Stimulated activated CD4-positive, alpha-beta T cell treated with anti-CD3 and anti-CD28 coated beads, TNF-alpha, amount 100 ng/mL, for 24 hours (primary cell): Measurements from ENCODE around the gene CYP26B1.

ENCODE experiments used
- DNase-seq, 3 experiments: peaks; one replicate each; pipeline ENCODE4 v3.0.0-alpha.2; 2020; ENCODE audit warnings: low read depth in 3 of 3

The CYP26B1 gene

GRCh38 chr2:72147303-72147971 lies at the start of gene CYP26B1:
Gene CYP26B1 (minus strand): TSS chr2:72147862. CDS start chr2:72147834, 28 bp downstream.
- no peak for DNase-seq

- no peak for DNase-seq
These were observed 46.1 kb upstream of the CYP26B1 start for GRCh38 chr2:72193723-72194122.

DNA sequence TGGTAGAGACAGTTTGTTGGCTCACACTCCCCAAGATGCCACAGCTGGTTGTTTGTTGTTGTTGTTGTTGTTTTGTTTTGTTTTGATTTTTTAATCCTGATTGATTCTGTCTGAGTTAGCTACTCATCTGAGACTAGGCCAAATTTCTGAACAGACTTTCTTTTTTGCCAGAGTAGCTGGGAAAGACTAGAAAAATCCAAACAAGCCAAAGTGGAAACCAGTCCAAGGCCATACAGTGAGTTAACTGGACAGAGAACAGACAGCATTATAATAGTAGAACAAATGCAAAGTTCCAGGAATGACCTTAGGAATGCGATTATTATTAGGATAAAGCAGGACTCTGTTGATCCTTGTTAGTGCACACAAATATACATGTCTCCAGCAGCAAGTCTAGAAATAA lies 43.8 kb upstream of the CYP26B1 start:
- no peak for DNase-seq

- no peak for DNase-seq
These were observed 37.5 kb upstream of the CYP26B1 start for GRCh38 chr2:72185206-72185605.

- no peak for DNase-seq
These were observed 35.8 kb upstream of the CYP26B1 start for GRCh38 chr2:72183466-72183865.

DNA sequence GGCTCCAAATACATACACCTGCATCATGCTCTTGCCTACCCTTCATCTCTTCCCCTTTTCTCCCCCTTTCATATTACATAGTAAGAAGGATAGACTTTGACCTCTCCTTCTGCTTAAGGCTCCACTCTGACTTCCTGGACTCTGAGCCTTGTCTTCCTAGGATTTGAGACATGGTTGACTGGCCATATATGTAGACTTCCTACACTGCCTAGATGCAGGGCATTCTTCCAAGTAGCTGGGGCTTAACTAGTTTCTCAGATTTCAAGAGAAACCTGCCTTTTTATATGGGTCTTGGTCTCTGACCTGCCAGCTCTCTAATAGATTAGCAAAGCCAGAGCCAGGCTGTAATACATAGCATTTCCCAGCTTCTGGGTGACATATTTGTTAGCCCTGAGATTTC lies 35.4 kb upstream of the CYP26B1 start:
- no peak for DNase-seq

DNA sequence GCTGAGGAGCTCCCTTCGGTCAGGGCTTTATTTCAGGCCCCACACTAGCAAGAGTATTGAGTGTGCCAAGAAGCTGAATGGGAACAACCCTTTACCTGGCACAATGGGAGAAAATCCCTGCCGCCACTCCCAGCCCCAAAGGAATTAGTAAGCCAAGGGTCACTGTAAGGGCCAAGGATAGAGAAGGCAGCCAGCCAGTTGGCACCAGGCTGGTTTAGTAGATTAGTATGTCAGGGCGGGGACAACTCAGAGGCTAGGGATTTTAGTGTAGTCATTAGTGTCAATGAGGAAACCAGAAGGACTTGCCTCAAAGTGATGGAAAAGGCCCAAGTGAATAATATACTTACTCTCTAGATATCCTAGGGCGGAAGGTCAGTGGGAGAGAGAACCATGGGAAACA lies 34.9 kb upstream of the CYP26B1 start:
- no peak for DNase-seq

DNA sequence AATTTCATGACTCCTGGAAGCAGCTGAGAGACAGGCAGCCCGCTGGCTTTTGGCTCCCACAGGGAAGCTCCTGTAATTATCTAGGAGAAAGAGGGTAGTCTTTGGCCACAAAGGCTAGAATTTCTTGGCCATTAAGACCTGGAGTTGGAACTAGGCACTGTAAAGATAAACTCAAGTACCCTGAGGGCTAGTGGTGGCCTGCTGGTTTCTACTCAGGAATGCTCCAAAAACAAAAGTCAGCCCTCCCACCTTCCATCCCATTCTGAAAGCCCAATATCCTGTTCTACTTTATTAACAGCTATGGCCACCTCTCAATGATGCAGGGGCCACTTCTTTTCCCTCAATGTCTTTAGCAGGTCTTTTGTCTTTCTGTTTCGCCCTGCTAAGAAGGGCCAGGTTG lies 34.0 kb upstream of the CYP26B1 start:
- no peak for DNase-seq

- DNase-seq, result no peak
These were observed 32.7 kb upstream of the CYP26B1 start for GRCh38 chr2:72180351-72180750.

DNA sequence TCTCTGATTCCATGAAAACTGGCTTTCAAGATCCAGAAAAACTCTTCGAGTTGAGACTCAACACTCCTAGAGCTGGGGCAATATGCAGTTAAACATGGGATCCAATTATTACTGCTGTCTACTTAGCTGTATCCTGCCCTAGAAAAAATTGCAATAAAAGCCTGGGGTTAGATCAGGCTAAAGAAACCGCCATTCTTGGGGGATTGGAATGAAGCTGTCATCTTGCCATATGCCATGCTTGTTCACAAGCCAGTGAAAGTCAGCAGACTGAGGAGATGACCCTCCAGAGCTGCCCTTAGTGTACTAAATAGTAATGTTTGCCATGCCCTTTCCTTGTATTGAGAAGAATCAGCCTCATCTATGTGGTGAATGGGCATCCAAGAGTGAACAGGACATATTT lies 30.9 kb upstream of the CYP26B1 start:
- DNase-seq, result no peak

DNA sequence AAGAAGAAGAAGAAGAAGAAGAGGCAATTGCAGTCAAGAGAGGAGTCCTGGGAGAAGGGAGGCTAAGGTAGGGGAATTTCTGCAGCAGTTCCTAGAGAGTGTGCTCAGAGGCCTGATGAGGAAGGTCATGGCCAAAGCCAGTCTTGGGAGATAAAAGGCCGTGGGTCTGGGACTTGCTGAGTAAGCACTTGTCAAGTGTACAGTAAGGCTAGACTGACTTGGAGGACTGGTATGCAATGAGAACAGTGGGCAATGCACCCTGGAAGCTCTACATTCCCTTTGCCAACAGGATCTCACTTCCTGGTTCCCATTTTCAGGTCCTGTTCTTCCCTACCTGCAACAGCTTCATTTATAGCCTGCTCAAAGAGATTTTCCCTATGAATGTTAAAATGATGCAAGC lies 28.6 kb upstream of the CYP26B1 start:
- DNase-seq, result no peak

DNA sequence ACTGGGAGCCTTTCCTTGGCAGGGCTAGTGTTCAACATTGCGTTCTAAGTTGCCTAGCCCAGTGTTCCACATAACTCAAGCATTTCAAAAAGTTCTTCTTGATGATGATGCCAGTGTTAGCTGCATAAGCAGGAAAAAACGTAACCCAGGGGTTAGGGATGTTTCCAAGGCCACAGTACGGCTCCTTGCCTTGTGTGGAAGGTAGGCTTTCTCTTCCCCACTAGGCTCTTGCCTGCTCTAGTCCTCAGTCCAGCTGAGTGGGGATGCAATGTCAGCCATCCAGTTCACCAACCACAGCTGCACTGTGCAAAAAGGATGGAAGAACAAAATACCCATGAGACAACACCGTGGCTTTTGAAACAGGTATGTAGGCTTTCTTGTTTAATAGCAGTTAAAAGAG lies 28.0 kb upstream of the CYP26B1 start:
- DNase-seq, result no peak

DNA sequence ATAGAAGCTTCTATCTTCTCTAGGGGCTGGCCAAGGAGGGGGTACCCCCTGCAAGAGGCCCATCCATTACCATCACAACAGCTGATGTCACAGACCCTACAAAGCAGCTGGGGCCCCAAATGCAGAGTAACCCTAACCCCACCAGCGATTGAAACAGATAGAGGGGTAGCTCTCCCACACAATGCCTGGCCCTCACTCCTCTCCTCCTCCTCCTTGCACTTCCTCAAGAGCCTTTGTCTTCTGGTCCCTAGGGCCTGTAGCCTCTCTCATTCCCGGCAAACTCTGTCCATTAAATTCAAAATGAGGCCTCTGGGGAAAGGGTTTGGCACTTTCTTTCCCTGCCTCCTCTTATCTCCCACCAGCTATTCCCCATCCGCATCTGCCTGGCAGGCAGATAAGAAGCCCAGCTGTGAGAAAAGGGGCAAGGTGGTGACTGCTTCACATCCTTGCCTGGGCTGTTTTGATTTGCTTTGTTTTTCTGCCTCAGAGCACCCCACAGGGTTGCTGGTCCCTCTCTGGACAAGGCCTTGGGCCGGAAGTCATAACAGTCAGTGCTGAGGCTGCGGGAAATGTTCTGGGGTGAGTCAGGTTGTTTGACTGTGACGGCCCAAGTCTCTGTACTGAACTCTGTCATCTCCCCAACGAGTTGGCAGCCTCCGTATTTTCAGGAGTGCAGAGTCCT lies 26.1 kb upstream of the CYP26B1 start:
- no peak for DNase-seq

DNA sequence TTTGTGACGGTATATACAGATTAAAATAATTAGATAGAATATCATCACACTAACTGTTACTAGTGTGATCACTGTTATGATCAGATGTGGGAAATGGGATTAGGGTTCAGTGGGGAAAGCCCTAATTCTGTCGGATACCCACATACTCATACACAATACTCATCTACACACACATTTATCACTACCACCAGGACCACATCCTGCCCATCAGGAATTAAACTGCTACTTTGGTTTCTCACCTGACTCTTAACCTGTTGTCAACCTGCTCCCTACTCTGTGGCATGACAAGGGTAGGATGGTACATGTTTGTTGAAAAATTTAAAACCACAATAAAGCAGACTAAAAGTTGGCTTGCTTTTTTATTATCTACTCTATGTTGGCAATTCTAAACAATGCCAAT lies 24.8 kb upstream of the CYP26B1 start:
- DNase-seq, result no peak

GRCh38 chr2:72166279-72166678 lies 18.6 kb upstream of the CYP26B1 start:
- no peak for DNase-seq

DNA sequence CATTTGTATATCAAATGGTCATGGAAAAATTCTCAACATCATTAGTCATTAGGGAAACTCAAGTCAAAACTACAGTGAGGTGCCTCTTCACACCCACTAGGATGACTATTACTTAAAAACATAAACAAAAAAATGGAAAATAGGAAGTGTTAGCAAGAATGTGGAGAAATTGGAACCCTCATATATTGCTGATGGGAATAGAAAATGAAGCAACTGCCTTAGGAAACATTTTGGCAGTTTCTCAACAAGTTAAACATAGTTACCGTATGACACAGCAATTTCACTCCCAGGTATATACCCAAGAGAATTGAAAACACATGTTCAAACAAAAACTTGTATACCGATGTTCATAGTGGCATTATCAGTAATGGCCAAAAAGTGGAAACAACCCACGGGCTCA lies 18.1 kb upstream of the CYP26B1 start:
- DNase-seq, result no peak

DNA sequence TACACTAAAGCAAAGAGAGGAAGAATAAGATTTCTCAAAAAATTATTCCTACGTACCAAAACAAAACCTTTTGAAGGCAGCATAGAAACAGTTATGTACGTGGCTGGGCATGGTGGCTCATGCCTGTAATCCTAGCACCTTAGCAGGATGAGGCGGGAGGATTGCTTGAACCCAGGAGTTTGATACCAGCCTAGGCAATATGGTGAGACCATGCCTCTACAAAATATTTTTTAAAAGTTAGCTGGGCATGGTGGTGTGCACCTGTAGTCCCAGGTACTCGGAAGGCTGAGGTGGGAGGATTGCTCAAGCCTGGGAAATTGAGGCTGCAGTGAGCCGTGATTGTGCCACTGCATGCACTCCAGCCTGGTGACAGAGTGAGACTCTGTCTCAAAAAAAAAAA lies 14.9 kb upstream of the CYP26B1 start:
- no peak for DNase-seq

DNA sequence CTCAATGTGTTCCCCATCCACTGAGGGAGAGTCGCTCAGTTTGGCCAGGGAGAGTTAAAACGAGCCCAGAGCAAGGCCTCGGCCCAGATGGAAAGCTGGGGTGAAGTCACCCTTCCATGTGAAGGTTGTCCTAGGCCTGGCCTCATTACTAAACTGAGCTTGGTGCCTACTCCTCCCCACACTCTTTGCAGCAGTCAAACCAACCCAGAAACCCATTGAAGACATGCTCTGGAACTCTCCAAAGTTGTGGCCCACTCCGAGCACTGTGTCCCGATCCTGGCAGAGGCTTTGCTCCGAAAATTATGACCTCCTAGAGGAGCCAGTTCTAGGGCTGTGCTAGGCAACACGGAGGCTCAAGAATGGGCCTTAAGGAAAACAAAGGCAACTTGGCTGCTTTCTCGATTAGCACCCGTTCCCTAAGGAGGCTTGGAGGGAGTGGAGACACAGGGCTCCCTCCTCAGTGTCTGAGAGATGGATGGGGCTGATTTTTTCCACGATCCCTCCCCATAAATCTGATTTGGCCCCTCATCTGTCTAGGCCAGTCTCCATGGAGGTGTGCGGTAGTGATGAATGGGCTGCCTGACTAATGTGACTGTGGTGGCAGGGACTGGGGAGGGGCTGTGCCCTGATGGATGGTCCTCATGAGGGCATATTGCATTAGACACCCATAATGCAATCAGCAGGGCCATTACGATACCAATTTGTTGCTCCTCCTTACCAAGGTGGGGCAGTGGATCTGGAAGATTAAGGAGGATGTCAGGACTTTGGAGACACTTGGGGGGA lies 11.7 kb upstream of the CYP26B1 start:
- no peak for DNase-seq

DNA sequence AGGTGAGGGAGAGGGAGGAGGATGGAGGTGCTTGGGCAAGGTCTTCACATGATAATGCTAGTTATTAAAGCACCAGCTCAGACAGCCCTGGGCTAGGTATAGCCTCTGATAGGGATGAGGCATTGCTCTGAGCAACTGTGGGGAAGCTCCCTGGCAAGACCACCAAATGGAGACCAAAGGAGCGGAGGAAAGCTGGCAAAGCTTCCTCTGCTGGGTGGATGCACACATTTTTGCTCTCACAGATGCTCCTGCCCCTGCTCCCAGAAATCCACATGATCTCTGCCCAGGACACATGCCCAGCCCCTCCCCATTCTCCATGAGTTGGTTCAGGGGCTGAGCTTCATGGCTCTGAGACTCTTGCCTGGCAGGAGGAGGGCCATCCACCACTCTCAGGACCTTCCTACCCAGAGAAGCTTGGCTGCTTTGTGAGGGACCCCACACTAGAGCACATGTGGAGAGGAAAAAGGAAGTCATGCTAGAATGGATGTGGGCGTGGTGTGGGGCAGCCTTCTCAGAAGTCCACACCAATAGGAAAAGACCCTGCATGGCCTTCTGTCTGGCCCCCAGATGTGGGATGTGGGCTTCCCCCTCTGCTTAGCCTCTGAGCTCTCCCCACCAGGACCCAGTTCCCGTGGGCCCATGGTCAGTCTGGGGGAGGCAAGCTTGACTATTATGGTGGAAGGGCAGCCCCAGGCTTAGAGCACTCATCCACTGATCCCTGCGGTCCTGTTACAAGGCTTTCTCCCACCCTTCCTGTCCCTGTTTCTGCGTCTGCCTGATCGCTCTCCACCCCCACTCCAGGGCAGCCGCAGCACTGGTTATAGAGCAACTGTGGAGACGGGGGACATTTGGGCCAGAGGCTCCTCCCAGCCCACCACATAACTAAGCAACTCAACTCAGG lies 10.5 kb upstream of the CYP26B1 start:
- no peak for DNase-seq

- DNase-seq, result no peak
These were observed 9.2 kb upstream of the CYP26B1 start for GRCh38 chr2:72156872-72157271.

GRCh38 chr2:72155737-72156136 lies 8.1 kb upstream of the CYP26B1 start:
- DNase-seq, result no peak

- DNase-seq, result no peak
These were observed 7.5 kb upstream of the CYP26B1 start for GRCh38 chr2:72155151-72155550.
